HepG2 (cell line): Measurements from ENCODE around the gene HTR1D. TPM values are rescaled to one million over a fixed set of nuclear protein-coding genes. Genes with fewer than 3 reads are reported as not detected.

Experiments used
- ATM ChIP-seq: fragments of 450-650 bp; IDR thresholded peaks from 2 replicates; pipeline ENCODE4 v1.7.1; 2017; ENCODE audit warnings: mild to moderate bottlenecking, borderline replicate concordance
- BRCA1 ChIP-seq: sonication (generic); formaldehyde crosslinking; IDR thresholded peaks from 2 replicates; pipeline ENCODE4 v1.4.0; 2020; ENCODE audit warnings: missing genetic modification reagents
- CEBPB ChIP-seq: IDR thresholded peaks from 2 replicates; pipeline ENCODE4 v1.6.1; 2011; ENCODE audit warnings: low read depth, low read length, improper control_type of control experiment, borderline replicate concordance
- FOXA3 ChIP-seq: IDR thresholded peaks from 2 replicates; pipeline ENCODE4 v1.6.1; 2016; ENCODE audit warnings: missing genetic modification reagents, missing compliant biosample characterization
- GPN1 ChIP-seq: sonication (generic); formaldehyde crosslinking; IDR thresholded peaks from 2 replicates; pipeline ENCODE4 v1.5.1; 2020; ENCODE audit warnings: missing genetic modification reagents, borderline replicate concordance
- HNRNPK ChIP-seq: fragments of 200-400 bp; formaldehyde crosslinking; IDR thresholded peaks from 2 replicates; pipeline ENCODE4 v1.6.1; 2018; ENCODE audit warnings: low read length, low read depth, moderate library complexity, mild to moderate bottlenecking; ENCODE audit not compliant: poor library complexity, severe bottlenecking
- PHF21A ChIP-seq: sonication (generic); formaldehyde crosslinking; IDR thresholded peaks from 2 replicates; pipeline ENCODE4 v1.5.0; 2020; ENCODE audit warnings: mild to moderate bottlenecking, missing genetic modification reagents
- POLR2G ChIP-seq: fragments of 200-400 bp; formaldehyde crosslinking; IDR thresholded peaks from 2 replicates; pipeline ENCODE4 v1.6.1; 2018; ENCODE audit warnings: mild to moderate bottlenecking, low read depth, low read length, moderate library complexity
- RFXANK ChIP-seq: IDR thresholded peaks from 2 replicates; pipeline ENCODE4 v1.6.1; 2016
- SMAD1 ChIP-seq: sonication (generic); formaldehyde crosslinking; IDR thresholded peaks from 2 replicates; pipeline ENCODE4 v1.4.0; 2020; ENCODE audit warnings: missing genetic modification reagents, low read depth, mild to moderate bottlenecking, borderline replicate concordance
- SOX13 ChIP-seq, 3 experiments: fragments of 450-650 bp in 1 of 3; sonication (generic) in 1 of 3; formaldehyde crosslinking in 1 of 3; IDR thresholded peaks in 2 of 3; conservative IDR thresholded peaks in 1 of 3; 2 replicates each; pipeline versions ENCODE4 v1.5.0 to v1.6.1; 2016 to 2020; ENCODE audit warnings: antibody characterized with exemption in 1 of 3, mild to moderate bottlenecking in 1 of 3, missing compliant biosample characterization in 1 of 3, missing genetic modification reagents in 1 of 3, moderate library complexity in 1 of 3
- TOE1 ChIP-seq: sonication (generic); formaldehyde crosslinking; IDR thresholded peaks from 2 replicates; pipeline ENCODE4 v1.4.0; 2020; ENCODE audit warnings: mild to moderate bottlenecking, missing genetic modification reagents
- TP53 ChIP-seq: sonication (generic); formaldehyde crosslinking; conservative IDR thresholded peaks from 2 replicates; pipeline ENCODE4 v1.4.0; 2020; ENCODE audit warnings: missing genetic modification reagents
- TSC22D2 ChIP-seq: sonication (generic); formaldehyde crosslinking; IDR thresholded peaks from 2 replicates; pipeline ENCODE4 v1.5.1; 2020; ENCODE audit warnings: missing genetic modification reagents, mild to moderate bottlenecking, borderline replicate concordance
- XBP1 ChIP-seq: sonication (generic); formaldehyde crosslinking; IDR thresholded peaks from 2 replicates; pipeline ENCODE4 v1.5.0; 2020; ENCODE audit warnings: missing genetic modification reagents
- ZBTB7B ChIP-seq: sonication (generic); formaldehyde crosslinking; IDR thresholded peaks from 2 replicates; pipeline ENCODE4 v1.4.0; 2020; ENCODE audit warnings: missing genetic modification reagents
- ZFP90 ChIP-seq: sonication (generic); formaldehyde crosslinking; IDR thresholded peaks from 2 replicates; pipeline ENCODE4 v1.8.0; 2022; ENCODE audit warnings: missing genetic modification reagents, mild to moderate bottlenecking, inconsistent platforms, borderline replicate concordance
- ZMAT3 ChIP-seq: sonication (generic); formaldehyde crosslinking; conservative IDR thresholded peaks from 2 replicates; pipeline ENCODE4 v1.7.0; 2021; ENCODE audit warnings: missing genetic modification reagents
- ZNF3 ChIP-seq: IDR thresholded peaks from 2 replicates; pipeline ENCODE4 v1.7.0; 2017; ENCODE audit warnings: inconsistent platforms
- ZNF468 ChIP-seq: sonication (generic); formaldehyde crosslinking; IDR thresholded peaks from 2 replicates; pipeline ENCODE4 v1.8.0; 2022; ENCODE audit warnings: mild to moderate bottlenecking, moderate library complexity, missing genetic modification reagents
- ZNF605 ChIP-seq: sonication (generic); formaldehyde crosslinking; IDR thresholded peaks from 2 replicates; pipeline ENCODE4 v1.8.0; 2022; ENCODE audit warnings: mild to moderate bottlenecking, missing genetic modification reagents
- ZNF660 ChIP-seq: sonication (generic); formaldehyde crosslinking; IDR thresholded peaks from 2 replicates; pipeline ENCODE4 v1.5.1; 2020; ENCODE audit warnings: mild to moderate bottlenecking, low read depth, missing genetic modification reagents, borderline replicate concordance
- ZNF720 ChIP-seq: sonication (generic); formaldehyde crosslinking; IDR thresholded peaks from 2 replicates; pipeline ENCODE4 v1.4.0; 2020; ENCODE audit warnings: missing genetic modification reagents
- polyA plus RNA-seq, 8 experiments: library from polyadenylated mRNA; depleted of rRNA in 3 of 8; stranded (reverse) in 7 of 8; unstranded in 1 of 8; fragments of >200 nt; fragmentation: Illumina TruSeq in 4 of 8; extraction: Trizol in 4 of 8; gene quantifications; 2 replicates each; pipeline versions ENCODE4 v1.2.1 to v1.2.3, GENCODE V29; 2011 to 2016; ENCODE audit warnings: low read depth in 4 of 8, missing spikeins in 1 of 8, mixed read lengths in 1 of 8; ENCODE audit not compliant: insufficient read depth in 1 of 8
- total RNA-seq, 5 experiments: library from RNA; depleted of rRNA; stranded (reverse); fragments of >200 nt; fragmentation: Illumina TruSeq; extraction: Trizol; gene quantifications; 2 replicates each; pipeline ENCODE4 v1.2.3, GENCODE V29; 2016; ENCODE audit warnings: low read depth in 1 of 5
- TF ChIP-seq, protein P1 (sequence below), 2 experiments: sonication (generic) in 1 of 2; formaldehyde crosslinking in 1 of 2; IDR thresholded peaks; 2 replicates each; pipeline versions ENCODE4 v1.4.0 to v1.6.1; 2016 to 2020; ENCODE audit warnings: borderline replicate concordance in 1 of 2, low read depth in 1 of 2, mild to moderate bottlenecking in 1 of 2, missing genetic modification reagents in 1 of 2
- TF ChIP-seq, protein P2 (sequence below): sonication (generic); formaldehyde crosslinking; IDR thresholded peaks from 2 replicates; pipeline ENCODE4 v1.4.0; 2020; ENCODE audit warnings: mild to moderate bottlenecking, missing genetic modification reagents
- TF ChIP-seq, protein P3 (sequence below): sonication (generic); formaldehyde crosslinking; IDR thresholded peaks from 2 replicates; pipeline ENCODE4 v1.4.0; 2020; ENCODE audit warnings: missing genetic modification reagents

HTR1D gene
- total and polyA plus RNA-seq, 2 of the 13 experiments (the other 11 are each of a cell fraction or from before 2014, with no cell fraction given) = 0.04 to 0.07 TPM

DNA sequence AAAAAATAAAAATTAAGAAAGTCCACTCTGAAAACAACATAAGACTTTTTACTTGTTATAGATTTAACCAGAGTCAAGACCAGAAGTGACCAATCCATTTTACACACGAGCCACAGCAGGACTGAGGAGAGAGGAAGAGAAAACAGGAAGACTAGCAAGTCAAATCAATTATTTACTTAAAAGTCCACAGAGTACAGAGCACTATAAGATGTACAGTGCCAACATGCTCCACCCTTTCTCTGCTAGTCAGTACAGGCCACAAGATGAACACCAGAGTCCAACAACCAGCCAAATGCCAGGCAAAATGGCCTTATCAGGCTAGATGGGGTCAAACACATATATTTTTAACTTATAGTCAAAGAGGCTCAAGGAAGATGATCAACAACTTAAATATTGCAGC, 68.2 kb downstream of the HTR1D start (continued):
- TF ChIP-seq, protein P1, sequence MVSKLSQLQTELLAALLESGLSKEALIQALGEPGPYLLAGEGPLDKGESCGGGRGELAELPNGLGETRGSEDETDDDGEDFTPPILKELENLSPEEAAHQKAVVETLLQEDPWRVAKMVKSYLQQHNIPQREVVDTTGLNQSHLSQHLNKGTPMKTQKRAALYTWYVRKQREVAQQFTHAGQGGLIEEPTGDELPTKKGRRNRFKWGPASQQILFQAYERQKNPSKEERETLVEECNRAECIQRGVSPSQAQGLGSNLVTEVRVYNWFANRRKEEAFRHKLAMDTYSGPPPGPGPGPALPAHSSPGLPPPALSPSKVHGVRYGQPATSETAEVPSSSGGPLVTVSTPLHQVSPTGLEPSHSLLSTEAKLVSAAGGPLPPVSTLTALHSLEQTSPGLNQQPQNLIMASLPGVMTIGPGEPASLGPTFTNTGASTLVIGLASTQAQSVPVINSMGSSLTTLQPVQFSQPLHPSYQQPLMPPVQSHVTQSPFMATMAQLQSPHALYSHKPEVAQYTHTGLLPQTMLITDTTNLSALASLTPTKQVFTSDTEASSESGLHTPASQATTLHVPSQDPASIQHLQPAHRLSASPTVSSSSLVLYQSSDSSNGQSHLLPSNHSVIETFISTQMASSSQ (IDR thresholded peaks at IDR 0.05; ENCODE audit: low read depth) = peak; percentile 83
- TF ChIP-seq, protein P1 (CRISPR knock-in tag; IDR thresholded peaks at IDR 0.05; ENCODE audit: borderline replicate concordance) = no peak
- TF ChIP-seq TOE1 (CRISPR knock-in tag) (no peak), ZNF660 (no peak), ZMAT3 (CRISPR knock-in tag) (no peak), HNRNPK (no peak), BRCA1 (CRISPR knock-in tag) (no peak), POLR2G (0 out of 2 replicates have a peak, but pooled peaks have one; percentile 46), ZNF468 (no peak), ZNF720 (no peak), ZNF605 (no peak), ZNF3 (CRISPR knock-in tag) (no peak), ZBTB7B (CRISPR knock-in tag) (no peak), ATM (no peak), GPN1 (CRISPR knock-in tag) (no peak), ZFP90 (CRISPR knock-in tag) (no peak), FOXA3 (peak; percentile 59; the same call in 1 of the 2 replicates), SMAD1 (CRISPR knock-in tag) (no peak), XBP1 (CRISPR knock-in tag) (no peak), SOX13 (IDR thresholded peaks at IDR 0.05) (no peak), SOX13 (CRISPR knock-in tag; conservative IDR thresholded peaks at IDR 0.05 in 1 of 2, IDR thresholded peaks at IDR 0.05 in 1 of 2) (peak in 1 of 2 experiments; percentile 36; a peak in 1 of 4 replicates), TSC22D2 (CRISPR knock-in tag) (no peak), PHF21A (CRISPR knock-in tag) (no peak), TP53 (CRISPR knock-in tag) (no peak), RFXANK (no peak), CEBPB (no peak)
- TF ChIP-seq, protein P2, sequence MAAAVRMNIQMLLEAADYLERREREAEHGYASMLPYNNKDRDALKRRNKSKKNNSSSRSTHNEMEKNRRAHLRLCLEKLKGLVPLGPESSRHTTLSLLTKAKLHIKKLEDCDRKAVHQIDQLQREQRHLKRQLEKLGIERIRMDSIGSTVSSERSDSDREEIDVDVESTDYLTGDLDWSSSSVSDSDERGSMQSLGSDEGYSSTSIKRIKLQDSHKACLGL (CRISPR knock-in tag) = no peak
- TF ChIP-seq, protein P3, sequence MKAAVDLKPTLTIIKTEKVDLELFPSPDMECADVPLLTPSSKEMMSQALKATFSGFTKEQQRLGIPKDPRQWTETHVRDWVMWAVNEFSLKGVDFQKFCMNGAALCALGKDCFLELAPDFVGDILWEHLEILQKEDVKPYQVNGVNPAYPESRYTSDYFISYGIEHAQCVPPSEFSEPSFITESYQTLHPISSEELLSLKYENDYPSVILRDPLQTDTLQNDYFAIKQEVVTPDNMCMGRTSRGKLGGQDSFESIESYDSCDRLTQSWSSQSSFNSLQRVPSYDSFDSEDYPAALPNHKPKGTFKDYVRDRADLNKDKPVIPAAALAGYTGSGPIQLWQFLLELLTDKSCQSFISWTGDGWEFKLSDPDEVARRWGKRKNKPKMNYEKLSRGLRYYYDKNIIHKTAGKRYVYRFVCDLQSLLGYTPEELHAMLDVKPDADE = no peak
